WTC11 (cell line): ENCODE results near the gene PLA2G5. TPM values are rescaled to one million over a fixed set of nuclear protein-coding genes. Genes with fewer than 3 reads are reported as not detected.

ENCODE experiments used
- ATAC-seq: fragments of 200-7000 bp; cut with Tn5 transposase; 2 replicates; pipeline ENCODE4 v1.10.0; 2021; ENCODE audit warnings: mild to moderate bottlenecking, moderate library complexity
- CTCF ChIA-PET: fragments of 300-600 bp; sonication (Branson Sonifier 250); formaldehyde crosslinking; loops from one replicate; lab custom pipeline; 2021; ENCODE audit warnings: antibody characterized with exemption; lab: Charles Lee
- POLR2A ChIA-PET: fragments of 350-600 bp; sonication (Branson Sonifier 250); formaldehyde crosslinking; loops from one replicate; lab custom pipeline; 2021; ENCODE audit warnings: antibody characterized with exemption; lab: Charles Lee
- DNase-seq: peaks from one replicate; pipeline ENCODE4 v3.0.0; 2021; ENCODE audit warnings: low spot score
- H3K27ac Mint-ChIP-seq: 2 replicates; pipeline ENCODE4 v1.8.0; 2021; ENCODE audit warnings: mixed read lengths
- H3K27me3 Mint-ChIP-seq: 2 replicates; pipeline ENCODE4 v1.8.0; 2021; ENCODE audit warnings: low read depth, mild to moderate bottlenecking, moderate library complexity, mixed read lengths
- H3K36me3 Mint-ChIP-seq: 2 replicates; pipeline ENCODE4 v1.8.0; 2021; ENCODE audit warnings: mixed read lengths
- H3K4me1 Mint-ChIP-seq: 2 replicates; pipeline ENCODE4 v1.8.0; 2022; ENCODE audit warnings: mixed read lengths
- H3K4me3 Mint-ChIP-seq: 2 replicates; pipeline ENCODE4 v1.8.0; 2021; ENCODE audit warnings: mild to moderate bottlenecking, moderate library complexity, mixed read lengths
- H3K9me3 Mint-ChIP-seq: 2 replicates; pipeline ENCODE4 v1.8.0; 2021; ENCODE audit warnings: mixed read lengths
- CREB1 ChIP-seq: sonication (generic); formaldehyde crosslinking; IDR thresholded peaks from 2 replicates; pipeline ENCODE4 v1.8.0; 2023; ENCODE audit warnings: mild to moderate bottlenecking, missing genetic modification reagents
- ETV6 ChIP-seq: sonication (generic); formaldehyde crosslinking; IDR thresholded peaks from 2 replicates; pipeline ENCODE4 v1.8.1; 2022; ENCODE audit warnings: mild to moderate bottlenecking, missing genetic modification reagents
- FOXJ3 ChIP-seq: sonication (generic); formaldehyde crosslinking; IDR thresholded peaks from 2 replicates; pipeline ENCODE4 v1.9.0; 2021; ENCODE audit warnings: missing genetic modification reagents, mild to moderate bottlenecking, borderline replicate concordance
- FOXK1 ChIP-seq: sonication (generic); formaldehyde crosslinking; IDR thresholded peaks from 2 replicates; pipeline ENCODE4 v1.8.0; 2022; ENCODE audit warnings: mild to moderate bottlenecking, moderate library complexity, missing genetic modification reagents
- IRF2 ChIP-seq: sonication (generic); formaldehyde crosslinking; IDR thresholded peaks from 2 replicates; pipeline ENCODE4 v1.8.0; 2022; ENCODE audit warnings: low read depth, missing genetic modification reagents, borderline replicate concordance
- NFE2L1 ChIP-seq: sonication (generic); formaldehyde crosslinking; IDR thresholded peaks from 2 replicates; pipeline ENCODE4 v1.8.1; 2023; ENCODE audit warnings: missing genetic modification reagents
- NR1H2 ChIP-seq: sonication (generic); formaldehyde crosslinking; IDR thresholded peaks from 2 replicates; pipeline ENCODE4 v1.9.0; 2021; ENCODE audit warnings: mild to moderate bottlenecking, moderate library complexity, missing genetic modification reagents
- NR2C2 ChIP-seq: sonication (generic); formaldehyde crosslinking; IDR thresholded peaks from 2 replicates; pipeline ENCODE4 v1.8.0; 2022; ENCODE audit warnings: mild to moderate bottlenecking, missing genetic modification reagents
- NR3C1 ChIP-seq: sonication (generic); formaldehyde crosslinking; conservative IDR thresholded peaks from 2 replicates; pipeline ENCODE4 v1.8.1; 2023; ENCODE audit warnings: low read depth, mild to moderate bottlenecking, missing genetic modification reagents
- RORB ChIP-seq: fragments of 250-450 bp; sonication (Bioruptor Pico); IDR thresholded peaks from 2 replicates; pipeline ENCODE4 v1.9.0; 2021; ENCODE audit warnings: mild to moderate bottlenecking
- SP1 ChIP-seq: sonication (generic); formaldehyde crosslinking; conservative IDR thresholded peaks from 2 replicates; pipeline ENCODE4 v1.8.1; 2022; ENCODE audit warnings: missing genetic modification reagents
- ZNF219 ChIP-seq: sonication (generic); formaldehyde crosslinking; IDR thresholded peaks from 2 replicates; pipeline ENCODE4 v1.8.0; 2023; ENCODE audit warnings: missing genetic modification reagents, mild to moderate bottlenecking, borderline replicate concordance
- ZNF263 ChIP-seq: sonication (generic); formaldehyde crosslinking; IDR thresholded peaks from 2 replicates; pipeline ENCODE4 v1.8.1; 2022; ENCODE audit warnings: low read depth, mild to moderate bottlenecking, moderate library complexity, missing genetic modification reagents
- ZNF317 ChIP-seq: sonication (generic); formaldehyde crosslinking; IDR thresholded peaks from 2 replicates; pipeline ENCODE4 v1.8.1; 2023; ENCODE audit warnings: low read depth, mild to moderate bottlenecking, moderate library complexity, missing genetic modification reagents, borderline replicate concordance
- total RNA-seq: library from RNA; stranded (reverse); gene quantifications from 3 replicates; pipeline ENCODE4 v1.2.3, GENCODE V29; 2021
- TF ChIP-seq, protein P1 (sequence below): fragments of 250-450 bp; sonication (Bioruptor Pico); IDR thresholded peaks from 2 replicates; pipeline ENCODE4 v1.8.0; 2021; ENCODE audit warnings: mild to moderate bottlenecking
- TF ChIP-seq, protein P2 (sequence below): sonication (generic); formaldehyde crosslinking; IDR thresholded peaks from 2 replicates; pipeline ENCODE4 v1.8.1; 2022; ENCODE audit warnings: mild to moderate bottlenecking, missing genetic modification reagents, moderate library complexity, borderline replicate concordance
- TF ChIP-seq, protein P3 (sequence below): sonication (generic); formaldehyde crosslinking; conservative IDR thresholded peaks from 2 replicates; pipeline ENCODE4 v1.8.1; 2022; ENCODE audit warnings: mild to moderate bottlenecking, missing genetic modification reagents
- TF ChIP-seq, protein P4 (sequence below): fragments of 200-600 bp; IDR thresholded peaks from 2 replicates; pipeline ENCODE4 v1.8.0; 2022; ENCODE audit warnings: antibody characterized with exemption
- TF ChIP-seq, protein P5 (sequence below): sonication (generic); formaldehyde crosslinking; IDR thresholded peaks from 2 replicates; pipeline ENCODE4 v1.8.1; 2023; ENCODE audit warnings: mild to moderate bottlenecking, missing genetic modification reagents, borderline replicate concordance
- TF ChIP-seq, protein P6 (sequence below): sonication (generic); formaldehyde crosslinking; IDR thresholded peaks from 2 replicates; pipeline ENCODE4 v1.8.1; 2023; ENCODE audit warnings: mild to moderate bottlenecking, missing genetic modification reagents, moderate library complexity
- TF ChIP-seq, protein P7 (sequence below): sonication (generic); formaldehyde crosslinking; IDR thresholded peaks from 2 replicates; pipeline ENCODE4 v1.8.0; 2022; ENCODE audit warnings: missing genetic modification reagents
- TF ChIP-seq, protein P8 (sequence below): fragments of 250-450 bp; sonication (Bioruptor Pico); IDR thresholded peaks from 2 replicates; pipeline ENCODE4 v1.9.0; 2021; ENCODE audit warnings: moderate library complexity, mild to moderate bottlenecking, inconsistent platforms, borderline replicate concordance

The PLA2G5 gene
- total RNA-seq, 1 experiment from 2014 or later: not detected

DNA sequence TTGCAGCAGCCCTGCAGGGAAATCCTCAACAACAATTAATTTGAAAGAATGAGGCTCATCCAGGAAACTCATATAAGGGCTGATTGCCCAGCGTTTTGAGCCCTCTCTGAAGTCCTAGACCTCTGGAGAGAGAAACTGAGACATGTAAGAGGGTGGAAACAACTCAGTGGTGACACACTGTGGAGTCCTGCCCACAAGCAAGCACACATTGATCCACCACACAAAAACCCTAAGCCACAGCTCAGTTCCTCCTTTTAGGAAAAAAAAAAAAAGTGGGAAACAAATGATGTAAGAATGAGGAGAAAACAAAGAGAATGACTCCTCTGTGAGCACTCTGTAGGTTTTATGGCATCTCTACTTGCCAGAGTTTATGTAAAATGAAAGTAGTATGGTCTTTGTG, 22.9 kb upstream of the PLA2G5 start (continued):
- TF ChIP-seq, protein P1, sequence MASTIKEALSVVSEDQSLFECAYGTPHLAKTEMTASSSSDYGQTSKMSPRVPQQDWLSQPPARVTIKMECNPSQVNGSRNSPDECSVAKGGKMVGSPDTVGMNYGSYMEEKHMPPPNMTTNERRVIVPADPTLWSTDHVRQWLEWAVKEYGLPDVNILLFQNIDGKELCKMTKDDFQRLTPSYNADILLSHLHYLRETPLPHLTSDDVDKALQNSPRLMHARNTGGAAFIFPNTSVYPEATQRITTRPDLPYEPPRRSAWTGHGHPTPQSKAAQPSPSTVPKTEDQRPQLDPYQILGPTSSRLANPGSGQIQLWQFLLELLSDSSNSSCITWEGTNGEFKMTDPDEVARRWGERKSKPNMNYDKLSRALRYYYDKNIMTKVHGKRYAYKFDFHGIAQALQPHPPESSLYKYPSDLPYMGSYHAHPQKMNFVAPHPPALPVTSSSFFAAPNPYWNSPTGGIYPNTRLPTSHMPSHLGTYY (CRISPR knock-in tag): no peak
- no peak for TF ChIP-seq NR1H2 (CRISPR knock-in tag)
- TF ChIP-seq ZNF263 (CRISPR knock-in tag): no peak
- TF ChIP-seq NFE2L1 (CRISPR knock-in tag): no peak
- no peak for TF ChIP-seq SP1 (CRISPR knock-in tag)
- no peak for TF ChIP-seq RORB (CRISPR knock-in tag)
- TF ChIP-seq, protein P2, sequence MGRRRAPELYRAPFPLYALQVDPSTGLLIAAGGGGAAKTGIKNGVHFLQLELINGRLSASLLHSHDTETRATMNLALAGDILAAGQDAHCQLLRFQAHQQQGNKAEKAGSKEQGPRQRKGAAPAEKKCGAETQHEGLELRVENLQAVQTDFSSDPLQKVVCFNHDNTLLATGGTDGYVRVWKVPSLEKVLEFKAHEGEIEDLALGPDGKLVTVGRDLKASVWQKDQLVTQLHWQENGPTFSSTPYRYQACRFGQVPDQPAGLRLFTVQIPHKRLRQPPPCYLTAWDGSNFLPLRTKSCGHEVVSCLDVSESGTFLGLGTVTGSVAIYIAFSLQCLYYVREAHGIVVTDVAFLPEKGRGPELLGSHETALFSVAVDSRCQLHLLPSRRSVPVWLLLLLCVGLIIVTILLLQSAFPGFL (CRISPR knock-in tag): no peak
- TF ChIP-seq ZNF317: no peak
- no peak for TF ChIP-seq CREB1 (CRISPR knock-in tag)
- TF ChIP-seq, protein P3, sequence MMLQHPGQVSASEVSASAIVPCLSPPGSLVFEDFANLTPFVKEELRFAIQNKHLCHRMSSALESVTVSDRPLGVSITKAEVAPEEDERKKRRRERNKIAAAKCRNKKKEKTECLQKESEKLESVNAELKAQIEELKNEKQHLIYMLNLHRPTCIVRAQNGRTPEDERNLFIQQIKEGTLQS (CRISPR knock-in tag): no peak
- no peak for TF ChIP-seq ETV6

DNA sequence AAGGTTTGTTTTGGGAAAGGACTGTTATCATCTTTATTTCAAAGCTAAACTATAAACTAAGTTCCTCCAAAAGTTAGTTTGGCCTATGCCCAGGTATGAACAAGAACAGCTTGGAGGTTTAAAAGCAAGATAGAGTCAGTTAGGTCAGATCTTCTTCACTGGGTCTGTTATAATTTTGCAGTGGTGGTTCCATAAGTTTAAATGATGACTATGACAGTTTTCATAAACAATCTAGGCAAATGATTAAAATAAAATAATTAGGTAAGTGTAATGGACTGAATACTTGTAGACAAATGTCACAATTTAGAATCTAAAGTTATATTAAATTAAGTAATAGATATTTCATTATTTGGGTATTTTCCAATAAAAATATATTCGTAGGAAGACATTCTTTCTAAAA, 21.4 kb upstream of the PLA2G5 start:
- peaks cover 46% of the 10 kb centered on the region for H3K9me3 Mint-ChIP-seq
- no peak overlapping the region for H3K4me3 Mint-ChIP-seq
- H3K27ac Mint-ChIP-seq: no peak overlapping the region
- POLR2A ChIA-PET: no interaction called here
- no peak for DNase-seq
- H3K36me3 Mint-ChIP-seq: peaks cover 59% of the 10 kb centered on the region
- no peaks in the 10 kb centered on the region for H3K4me1 Mint-ChIP-seq
- CTCF ChIA-PET: no interaction called here
- H3K27me3 Mint-ChIP-seq: peaks cover 2% of the 10 kb centered on the region; the same call in 1 of the 2 replicates
- ATAC-seq: no peak
- TF ChIP-seq, protein P4, sequence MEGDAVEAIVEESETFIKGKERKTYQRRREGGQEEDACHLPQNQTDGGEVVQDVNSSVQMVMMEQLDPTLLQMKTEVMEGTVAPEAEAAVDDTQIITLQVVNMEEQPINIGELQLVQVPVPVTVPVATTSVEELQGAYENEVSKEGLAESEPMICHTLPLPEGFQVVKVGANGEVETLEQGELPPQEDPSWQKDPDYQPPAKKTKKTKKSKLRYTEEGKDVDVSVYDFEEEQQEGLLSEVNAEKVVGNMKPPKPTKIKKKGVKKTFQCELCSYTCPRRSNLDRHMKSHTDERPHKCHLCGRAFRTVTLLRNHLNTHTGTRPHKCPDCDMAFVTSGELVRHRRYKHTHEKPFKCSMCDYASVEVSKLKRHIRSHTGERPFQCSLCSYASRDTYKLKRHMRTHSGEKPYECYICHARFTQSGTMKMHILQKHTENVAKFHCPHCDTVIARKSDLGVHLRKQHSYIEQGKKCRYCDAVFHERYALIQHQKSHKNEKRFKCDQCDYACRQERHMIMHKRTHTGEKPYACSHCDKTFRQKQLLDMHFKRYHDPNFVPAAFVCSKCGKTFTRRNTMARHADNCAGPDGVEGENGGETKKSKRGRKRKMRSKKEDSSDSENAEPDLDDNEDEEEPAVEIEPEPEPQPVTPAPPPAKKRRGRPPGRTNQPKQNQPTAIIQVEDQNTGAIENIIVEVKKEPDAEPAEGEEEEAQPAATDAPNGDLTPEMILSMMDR: no peak
- TF ChIP-seq, protein P5, sequence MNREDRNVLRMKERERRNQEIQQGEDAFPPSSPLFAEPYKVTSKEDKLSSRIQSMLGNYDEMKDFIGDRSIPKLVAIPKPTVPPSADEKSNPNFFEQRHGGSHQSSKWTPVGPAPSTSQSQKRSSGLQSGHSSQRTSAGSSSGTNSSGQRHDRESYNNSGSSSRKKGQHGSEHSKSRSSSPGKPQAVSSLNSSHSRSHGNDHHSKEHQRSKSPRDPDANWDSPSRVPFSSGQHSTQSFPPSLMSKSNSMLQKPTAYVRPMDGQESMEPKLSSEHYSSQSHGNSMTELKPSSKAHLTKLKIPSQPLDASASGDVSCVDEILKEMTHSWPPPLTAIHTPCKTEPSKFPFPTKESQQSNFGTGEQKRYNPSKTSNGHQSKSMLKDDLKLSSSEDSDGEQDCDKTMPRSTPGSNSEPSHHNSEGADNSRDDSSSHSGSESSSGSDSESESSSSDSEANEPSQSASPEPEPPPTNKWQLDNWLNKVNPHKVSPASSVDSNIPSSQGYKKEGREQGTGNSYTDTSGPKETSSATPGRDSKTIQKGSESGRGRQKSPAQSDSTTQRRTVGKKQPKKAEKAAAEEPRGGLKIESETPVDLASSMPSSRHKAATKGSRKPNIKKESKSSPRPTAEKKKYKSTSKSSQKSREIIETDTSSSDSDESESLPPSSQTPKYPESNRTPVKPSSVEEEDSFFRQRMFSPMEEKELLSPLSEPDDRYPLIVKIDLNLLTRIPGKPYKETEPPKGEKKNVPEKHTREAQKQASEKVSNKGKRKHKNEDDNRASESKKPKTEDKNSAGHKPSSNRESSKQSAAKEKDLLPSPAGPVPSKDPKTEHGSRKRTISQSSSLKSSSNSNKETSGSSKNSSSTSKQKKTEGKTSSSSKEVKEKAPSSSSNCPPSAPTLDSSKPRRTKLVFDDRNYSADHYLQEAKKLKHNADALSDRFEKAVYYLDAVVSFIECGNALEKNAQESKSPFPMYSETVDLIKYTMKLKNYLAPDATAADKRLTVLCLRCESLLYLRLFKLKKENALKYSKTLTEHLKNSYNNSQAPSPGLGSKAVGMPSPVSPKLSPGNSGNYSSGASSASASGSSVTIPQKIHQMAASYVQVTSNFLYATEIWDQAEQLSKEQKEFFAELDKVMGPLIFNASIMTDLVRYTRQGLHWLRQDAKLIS (CRISPR knock-in tag): no peak
- no peak for TF ChIP-seq IRF2 (CRISPR knock-in tag)
- no peak for TF ChIP-seq ZNF219 (CRISPR knock-in tag)
- TF ChIP-seq, protein P6, sequence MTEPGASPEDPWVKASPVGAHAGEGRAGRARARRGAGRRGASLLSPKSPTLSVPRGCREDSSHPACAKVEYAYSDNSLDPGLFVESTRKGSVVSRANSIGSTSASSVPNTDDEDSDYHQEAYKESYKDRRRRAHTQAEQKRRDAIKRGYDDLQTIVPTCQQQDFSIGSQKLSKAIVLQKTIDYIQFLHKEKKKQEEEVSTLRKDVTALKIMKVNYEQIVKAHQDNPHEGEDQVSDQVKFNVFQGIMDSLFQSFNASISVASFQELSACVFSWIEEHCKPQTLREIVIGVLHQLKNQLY (CRISPR knock-in tag): no peak
- TF ChIP-seq FOXK1 (CRISPR knock-in tag): no peak
- TF ChIP-seq, protein P7, sequence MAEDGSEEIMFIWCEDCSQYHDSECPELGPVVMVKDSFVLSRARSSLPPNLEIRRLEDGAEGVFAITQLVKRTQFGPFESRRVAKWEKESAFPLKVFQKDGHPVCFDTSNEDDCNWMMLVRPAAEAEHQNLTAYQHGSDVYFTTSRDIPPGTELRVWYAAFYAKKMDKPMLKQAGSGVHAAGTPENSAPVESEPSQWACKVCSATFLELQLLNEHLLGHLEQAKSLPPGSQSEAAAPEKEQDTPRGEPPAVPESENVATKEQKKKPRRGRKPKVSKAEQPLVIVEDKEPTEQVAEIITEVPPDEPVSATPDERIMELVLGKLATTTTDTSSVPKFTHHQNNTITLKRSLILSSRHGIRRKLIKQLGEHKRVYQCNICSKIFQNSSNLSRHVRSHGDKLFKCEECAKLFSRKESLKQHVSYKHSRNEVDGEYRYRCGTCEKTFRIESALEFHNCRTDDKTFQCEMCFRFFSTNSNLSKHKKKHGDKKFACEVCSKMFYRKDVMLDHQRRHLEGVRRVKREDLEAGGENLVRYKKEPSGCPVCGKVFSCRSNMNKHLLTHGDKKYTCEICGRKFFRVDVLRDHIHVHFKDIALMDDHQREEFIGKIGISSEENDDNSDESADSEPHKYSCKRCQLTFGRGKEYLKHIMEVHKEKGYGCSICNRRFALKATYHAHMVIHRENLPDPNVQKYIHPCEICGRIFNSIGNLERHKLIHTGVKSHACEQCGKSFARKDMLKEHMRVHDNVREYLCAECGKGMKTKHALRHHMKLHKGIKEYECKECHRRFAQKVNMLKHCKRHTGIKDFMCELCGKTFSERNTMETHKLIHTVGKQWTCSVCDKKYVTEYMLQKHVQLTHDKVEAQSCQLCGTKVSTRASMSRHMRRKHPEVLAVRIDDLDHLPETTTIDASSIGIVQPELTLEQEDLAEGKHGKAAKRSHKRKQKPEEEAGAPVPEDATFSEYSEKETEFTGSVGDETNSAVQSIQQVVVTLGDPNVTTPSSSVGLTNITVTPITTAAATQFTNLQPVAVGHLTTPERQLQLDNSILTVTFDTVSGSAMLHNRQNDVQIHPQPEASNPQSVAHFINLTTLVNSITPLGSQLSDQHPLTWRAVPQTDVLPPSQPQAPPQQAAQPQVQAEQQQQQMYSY: no peak
- no peak for TF ChIP-seq NR2C2 (CRISPR knock-in tag)
- TF ChIP-seq, protein P8, sequence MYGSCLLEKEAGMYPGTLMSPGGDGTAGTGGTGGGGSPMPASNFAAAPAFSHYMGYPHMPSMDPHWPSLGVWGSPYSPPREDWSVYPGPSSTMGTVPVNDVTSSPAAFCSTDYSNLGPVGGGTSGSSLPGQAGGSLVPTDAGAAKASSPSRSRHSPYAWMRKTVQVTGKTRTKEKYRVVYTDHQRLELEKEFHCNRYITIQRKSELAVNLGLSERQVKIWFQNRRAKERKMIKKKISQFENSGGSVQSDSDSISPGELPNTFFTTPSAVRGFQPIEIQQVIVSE (CRISPR knock-in tag): no peak
- TF ChIP-seq, protein P2 (CRISPR knock-in tag): no peak
- no peak for TF ChIP-seq FOXJ3 (CRISPR knock-in tag)
- no peak for TF ChIP-seq NR3C1 (CRISPR knock-in tag)
